K562 (cell line): ENCODE results near the gene PTPN7. TPM values are rescaled to one million over a fixed set of nuclear protein-coding genes. Genes with fewer than 3 reads are reported as not detected.

Source experiments
- ARID1B ChIP-seq: fragments of 450-650 bp; IDR thresholded peaks from 2 replicates; pipeline ENCODE4 v1.6.1; 2016; ENCODE audit warnings: antibody characterized with exemption, mild to moderate bottlenecking, inconsistent platforms
- BCOR ChIP-seq: fragments of 450-650 bp; IDR thresholded peaks from 2 replicates; pipeline ENCODE4 v1.6.1; 2016
- CBX3 ChIP-seq, 2 experiments: IDR thresholded peaks; 1 replicate in 1 of 2; 2 replicates in 1 of 2; pipeline ENCODE4 v1.6.1; 2012; ENCODE audit warnings: inconsistent platforms in 2 of 2, low read length in 2 of 2, borderline replicate concordance in 1 of 2, control low read depth in 1 of 2
- CCNT2 ChIP-seq: IDR thresholded peaks from 2 replicates; pipeline ENCODE4 v1.6.1; 2011; ENCODE audit warnings: borderline replicate concordance, low read depth, mild to moderate bottlenecking, moderate library complexity, mixed read lengths, low read length; ENCODE audit not compliant: insufficient read length; ENCODE audit errors: extremely low read depth
- CHAMP1 ChIP-seq: fragments of 450-650 bp; IDR thresholded peaks from 2 replicates; pipeline ENCODE4 v1.6.1; 2016; ENCODE audit warnings: mild to moderate bottlenecking
- FOXJ2 ChIP-seq: fragments of 200-800 bp; sonication (Bioruptor generic); IDR thresholded peaks from 2 replicates; pipeline ENCODE4 v1.6.1; 2016; ENCODE audit warnings: missing genetic modification characterization, missing compliant biosample characterization
- FOXJ3 ChIP-seq: sonication (generic); formaldehyde crosslinking; IDR thresholded peaks from 2 replicates; pipeline ENCODE4 v1.4.0; 2020; ENCODE audit warnings: mild to moderate bottlenecking, missing genetic modification reagents
- NFE2L1 ChIP-seq: fragments of 450-650 bp; IDR thresholded peaks from 2 replicates; pipeline ENCODE4 v1.6.1; 2016; ENCODE audit warnings: missing genetic modification characterization, low read depth, mild to moderate bottlenecking, missing compliant biosample characterization, moderate library complexity, borderline replicate concordance
- POLR2AphosphoS5 ChIP-seq: IDR thresholded peaks from 2 replicates; pipeline ENCODE4 v1.6.1; 2011; ENCODE audit warnings: mild to moderate bottlenecking, low read depth, low read length, moderate library complexity; ENCODE audit not compliant: control insufficient read depth, insufficient read depth
- RAD21 ChIP-seq, 2 experiments: fragments of 250-450 bp in 1 of 2; fragments of 450-650 bp in 1 of 2; sonication (Bioruptor Pico) in 1 of 2; formaldehyde crosslinking in 1 of 2; IDR thresholded peaks in 1 of 2; conservative IDR thresholded peaks in 1 of 2; 2 replicates each; pipeline versions ENCODE4 v1.4.0 to v1.8.0; 2020 to 2022; ENCODE audit warnings: mild to moderate bottlenecking in 2 of 2, moderate library complexity in 1 of 2
- SREBF2 ChIP-seq: sonication (generic); formaldehyde crosslinking; IDR thresholded peaks from 2 replicates; pipeline ENCODE4 v1.4.0; 2020; ENCODE audit warnings: mild to moderate bottlenecking, missing genetic modification reagents
- TOE1 ChIP-seq, 2 experiments: fragments of 450-650 bp in 1 of 2; sonication (generic) in 1 of 2; formaldehyde crosslinking in 1 of 2; IDR thresholded peaks; 2 replicates each; pipeline versions ENCODE4 v1.7.1 to v1.8.0; 2016 to 2022; ENCODE audit warnings: borderline replicate concordance in 2 of 2, mild to moderate bottlenecking in 2 of 2, antibody characterized with exemption in 1 of 2, inconsistent platforms in 1 of 2, low read depth in 1 of 2, missing genetic modification reagents in 1 of 2, moderate library complexity in 1 of 2
- ZBED1 ChIP-seq: IDR thresholded peaks from 2 replicates; pipeline ENCODE4 v1.6.1; 2014
- ZKSCAN8 ChIP-seq: fragments of 200-800 bp; sonication (Bioruptor generic); IDR thresholded peaks from 2 replicates; pipeline ENCODE4 v1.6.1; 2016; ENCODE audit warnings: missing genetic modification characterization, missing compliant biosample characterization
- ZNF239 ChIP-seq: fragments of 250-450 bp; sonication (Bioruptor Pico); IDR thresholded peaks from 2 replicates; pipeline ENCODE4 v1.4.0; 2020; ENCODE audit warnings: mild to moderate bottlenecking
- ZNF778 ChIP-seq: fragments of 450-650 bp; formaldehyde crosslinking; IDR thresholded peaks from 2 replicates; pipeline ENCODE4 v1.4.0; 2020; ENCODE audit warnings: mild to moderate bottlenecking, moderate library complexity
- polyA plus RNA-seq, 8 experiments: library from polyadenylated mRNA; depleted of rRNA in 4 of 8; stranded (reverse) in 5 of 8; unstranded in 3 of 8; fragments of >200 nt; fragmentation: Nextera tagmentation in 2 of 8; fragmentation: Illumina TruSeq in 1 of 8; extraction: Ambion mirVana in 2 of 8; extraction: Trizol in 1 of 8; gene quantifications; 2 replicates each; pipeline versions ENCODE4 v1.2.1 to v1.2.3, GENCODE V29; 2011 to 2014; ENCODE audit warnings: inconsistent platforms in 1 of 8, missing spikeins in 1 of 8
- total RNA-seq, 7 experiments: library from RNA; depleted of rRNA in 6 of 7; stranded (reverse); fragments of >200 nt in 6 of 7; fragmentation: Illumina TruSeq in 2 of 7; extraction: Trizol in 2 of 7; gene quantifications; 2 replicates each; pipeline versions ENCODE4 v1.2.1 to v1.2.3, GENCODE V29; 2011 to 2021; ENCODE audit warnings: low replicate concordance in 1 of 7
- TF ChIP-seq, protein P1 (sequence below), 2 experiments: fragments of 450-650 bp in 1 of 2; sonication (generic) in 1 of 2; formaldehyde crosslinking in 1 of 2; IDR thresholded peaks in 1 of 2; conservative IDR thresholded peaks in 1 of 2; 2 replicates each; pipeline versions ENCODE4 v1.6.1 to v1.8.1; 2016 to 2023; ENCODE audit warnings: mild to moderate bottlenecking in 2 of 2, moderate library complexity in 2 of 2, inconsistent platforms in 1 of 2, missing genetic modification reagents in 1 of 2
- TF ChIP-seq, protein P2 (sequence below): sonication (generic); formaldehyde crosslinking; IDR thresholded peaks from 2 replicates; pipeline ENCODE4 v1.8.0; 2022; ENCODE audit warnings: missing genetic modification reagents, mild to moderate bottlenecking, borderline replicate concordance

PTPN7 gene
- total and polyA plus RNA-seq, 9 of the 15 experiments (the other 6 are each of a cell fraction or from before 2014, with no cell fraction given), result 18.7 to 144 (median 120) TPM

GRCh38 chr1:202159534-202160371 is 649 bp downstream of the PTPN7 start (continued):
- TF ChIP-seq, protein P1, sequence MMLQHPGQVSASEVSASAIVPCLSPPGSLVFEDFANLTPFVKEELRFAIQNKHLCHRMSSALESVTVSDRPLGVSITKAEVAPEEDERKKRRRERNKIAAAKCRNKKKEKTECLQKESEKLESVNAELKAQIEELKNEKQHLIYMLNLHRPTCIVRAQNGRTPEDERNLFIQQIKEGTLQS (IDR thresholded peaks at IDR 0.05), result peak; percentile 58
- TF ChIP-seq, protein P1 (CRISPR knock-in tag; conservative IDR thresholded peaks at IDR 0.05), result no peak
- TF ChIP-seq FOXJ2 (no peak; the same call in 1 of the 2 replicates), ZKSCAN8 (CRISPR knock-in tag) (peak; percentile 65), ZNF778 (CRISPR knock-in tag) (no peak), ARID1B (peak; percentile 48), ZNF239 (CRISPR knock-in tag) (no peak; the same call in 1 of the 2 replicates), ZBED1 (peak; percentile 89; the same call in 1 of the 2 replicates), CCNT2 (peak; percentile 16), POLR2AphosphoS5 (peak; percentile 80), TOE1 (IDR thresholded peaks at IDR 0.05; ENCODE audit: borderline replicate concordance) (peak; percentile 16; the same call in 1 of the 2 replicates), TOE1 (CRISPR knock-in tag; IDR thresholded peaks at IDR 0.05; ENCODE audit: borderline replicate concordance, low read depth) (peak; percentile 71; the same call in 1 of the 2 replicates), SREBF2 (CRISPR knock-in tag) (no peak; the same call in 1 of the 2 replicates), BCOR (peak; percentile 61; the same call in 1 of the 2 replicates), CBX3 (IDR thresholded peaks at IDR 0.05; ENCODE audit: borderline replicate concordance in 1 of 2, low read length in 2 of 2) (no peak), FOXJ3 (CRISPR knock-in tag) (no peak), CHAMP1 (no peak; the same call in 1 of the 2 replicates), NFE2L1 (no peak), RAD21 (CRISPR knock-in tag; conservative IDR thresholded peaks at IDR 0.05 in 1 of 2, IDR thresholded peaks at IDR 0.05 in 1 of 2) (no peak; a peak in 1 of 4 replicates)
- TF ChIP-seq, protein P2, sequence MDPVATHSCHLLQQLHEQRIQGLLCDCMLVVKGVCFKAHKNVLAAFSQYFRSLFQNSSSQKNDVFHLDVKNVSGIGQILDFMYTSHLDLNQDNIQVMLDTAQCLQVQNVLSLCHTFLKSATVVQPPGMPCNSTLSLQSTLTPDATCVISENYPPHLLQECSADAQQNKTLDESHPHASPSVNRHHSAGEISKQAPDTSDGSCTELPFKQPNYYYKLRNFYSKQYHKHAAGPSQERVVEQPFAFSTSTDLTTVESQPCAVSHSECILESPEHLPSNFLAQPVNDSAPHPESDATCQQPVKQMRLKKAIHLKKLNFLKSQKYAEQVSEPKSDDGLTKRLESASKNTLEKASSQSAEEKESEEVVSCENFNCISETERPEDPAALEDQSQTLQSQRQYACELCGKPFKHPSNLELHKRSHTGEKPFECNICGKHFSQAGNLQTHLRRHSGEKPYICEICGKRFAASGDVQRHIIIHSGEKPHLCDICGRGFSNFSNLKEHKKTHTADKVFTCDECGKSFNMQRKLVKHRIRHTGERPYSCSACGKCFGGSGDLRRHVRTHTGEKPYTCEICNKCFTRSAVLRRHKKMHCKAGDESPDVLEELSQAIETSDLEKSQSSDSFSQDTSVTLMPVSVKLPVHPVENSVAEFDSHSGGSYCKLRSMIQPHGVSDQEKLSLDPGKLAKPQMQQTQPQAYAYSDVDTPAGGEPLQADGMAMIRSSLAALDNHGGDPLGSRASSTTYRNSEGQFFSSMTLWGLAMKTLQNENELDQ (CRISPR knock-in tag), result no peak
